Subcutaneous adipose tissue (tissue), 4 donors: ENCODE results near the gene PAX2. TPM values are rescaled to one million over a fixed set of nuclear protein-coding genes. Genes with fewer than 3 reads are reported as not detected.

Source experiments
- total RNA-seq, 4 donors: library from RNA; depleted of rRNA; stranded (reverse); fragments of >200 nt; gene quantifications; one replicate each; pipeline ENCODE4 v1.1.0, GENCODE V29; 2016
- TF ChIP-seq, protein P1 (sequence below): fragments of 450-650 bp; IDR thresholded peaks from one replicate; pipeline ENCODE4 v1.5.1; 2016; ENCODE audit warnings: low read depth, mild to moderate bottlenecking, control low read depth, antibody characterized with exemption, moderate library complexity

Gene PAX2
- total RNA-seq, 4 donors from 2014 or later: not detected

DNA sequence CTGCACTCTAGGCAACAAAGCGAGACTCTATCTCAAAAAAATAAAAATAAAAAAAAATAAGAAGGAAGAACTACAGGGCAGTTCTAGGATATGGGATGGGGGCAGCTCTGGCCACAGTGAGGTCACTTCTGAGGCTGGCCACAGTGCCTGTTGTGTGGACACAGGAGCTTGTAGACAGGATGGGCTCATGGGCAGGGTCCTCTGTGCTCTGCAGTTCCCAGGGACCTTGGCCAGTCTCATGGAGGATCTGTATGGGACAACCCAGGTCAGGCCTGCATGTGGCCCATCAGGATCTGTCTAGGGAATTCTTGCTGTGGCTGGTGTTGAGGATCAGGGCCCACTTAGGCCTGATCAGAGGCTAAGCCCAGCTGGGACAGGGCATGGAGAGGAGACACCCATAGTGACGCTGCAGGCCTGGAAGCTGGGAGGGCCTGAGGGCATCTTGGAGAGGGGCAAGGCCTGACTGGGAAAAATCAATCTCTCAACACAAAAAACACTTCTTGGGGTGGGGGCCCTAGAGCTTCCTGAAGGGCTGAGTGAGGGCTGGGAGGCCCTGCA is 19.4 kb upstream of the PAX2 start:
- TF ChIP-seq, protein P1, sequence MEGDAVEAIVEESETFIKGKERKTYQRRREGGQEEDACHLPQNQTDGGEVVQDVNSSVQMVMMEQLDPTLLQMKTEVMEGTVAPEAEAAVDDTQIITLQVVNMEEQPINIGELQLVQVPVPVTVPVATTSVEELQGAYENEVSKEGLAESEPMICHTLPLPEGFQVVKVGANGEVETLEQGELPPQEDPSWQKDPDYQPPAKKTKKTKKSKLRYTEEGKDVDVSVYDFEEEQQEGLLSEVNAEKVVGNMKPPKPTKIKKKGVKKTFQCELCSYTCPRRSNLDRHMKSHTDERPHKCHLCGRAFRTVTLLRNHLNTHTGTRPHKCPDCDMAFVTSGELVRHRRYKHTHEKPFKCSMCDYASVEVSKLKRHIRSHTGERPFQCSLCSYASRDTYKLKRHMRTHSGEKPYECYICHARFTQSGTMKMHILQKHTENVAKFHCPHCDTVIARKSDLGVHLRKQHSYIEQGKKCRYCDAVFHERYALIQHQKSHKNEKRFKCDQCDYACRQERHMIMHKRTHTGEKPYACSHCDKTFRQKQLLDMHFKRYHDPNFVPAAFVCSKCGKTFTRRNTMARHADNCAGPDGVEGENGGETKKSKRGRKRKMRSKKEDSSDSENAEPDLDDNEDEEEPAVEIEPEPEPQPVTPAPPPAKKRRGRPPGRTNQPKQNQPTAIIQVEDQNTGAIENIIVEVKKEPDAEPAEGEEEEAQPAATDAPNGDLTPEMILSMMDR: no peak

DNA sequence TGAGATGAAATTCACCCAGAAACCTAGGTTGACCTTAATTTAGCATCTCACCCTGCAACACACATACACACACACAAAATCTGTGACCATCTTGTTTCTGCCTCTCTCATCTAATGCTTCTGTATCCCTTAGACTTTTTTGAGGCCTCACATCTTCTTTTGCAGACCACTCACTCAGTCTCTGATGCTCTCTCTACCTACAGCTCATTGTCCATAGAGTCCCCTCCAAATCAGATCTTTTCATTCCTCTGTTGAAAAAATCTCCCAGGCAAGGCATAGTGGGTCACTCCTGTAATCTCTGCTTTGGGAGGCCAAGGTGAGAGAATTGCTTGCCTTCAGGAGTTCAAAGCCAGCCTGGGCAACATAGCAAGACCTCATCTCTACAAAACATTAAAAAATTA is 17.6 kb upstream of the PAX2 start:
- TF ChIP-seq, protein P1: no peak

DNA sequence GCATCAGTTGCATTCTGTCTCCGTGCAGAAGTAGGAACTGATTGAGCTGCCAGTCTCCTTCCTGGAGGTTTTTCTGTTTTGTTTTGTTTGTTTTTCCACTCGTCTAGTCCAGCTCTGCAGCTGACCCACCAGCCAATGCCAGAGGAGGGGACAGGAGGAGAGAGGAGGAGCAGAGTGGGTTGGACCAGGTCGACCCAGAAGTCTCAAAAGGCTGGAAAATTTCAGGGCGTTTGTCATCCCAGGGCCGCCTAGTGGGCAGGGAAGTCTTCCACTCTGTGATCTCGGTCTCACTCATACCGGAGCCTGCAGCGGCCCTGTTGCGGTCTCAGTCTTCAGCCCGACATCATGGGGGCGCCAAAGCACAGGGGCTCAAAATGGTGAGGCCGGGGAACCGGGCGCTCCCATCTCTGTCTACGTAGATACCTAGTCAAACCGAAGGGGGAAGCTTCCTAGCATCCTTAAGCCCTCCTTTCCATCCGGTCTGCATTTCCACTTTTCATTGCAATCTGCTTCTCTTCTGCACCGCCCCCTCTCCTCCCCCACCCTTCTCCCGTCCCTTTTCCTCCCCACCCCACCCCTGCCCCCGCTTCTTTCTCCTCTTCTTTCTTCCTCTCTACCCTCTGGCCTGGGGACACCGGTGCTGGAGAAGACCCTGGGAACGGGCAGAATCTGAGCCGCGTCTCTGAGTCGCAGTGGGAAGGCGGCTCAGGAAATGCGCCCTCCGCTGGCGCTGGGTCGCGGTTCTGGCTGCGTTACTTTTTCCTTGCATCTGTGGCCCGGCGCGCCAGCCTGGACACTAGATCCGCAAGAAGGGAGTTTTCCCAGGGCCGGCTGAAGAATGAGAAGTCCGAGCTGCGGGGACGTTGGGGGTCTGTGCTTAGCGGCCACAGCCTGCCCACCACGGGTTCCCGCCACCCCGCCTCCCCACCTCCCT is 16.2 kb upstream of the PAX2 start:
- TF ChIP-seq, protein P1: no peak

DNA sequence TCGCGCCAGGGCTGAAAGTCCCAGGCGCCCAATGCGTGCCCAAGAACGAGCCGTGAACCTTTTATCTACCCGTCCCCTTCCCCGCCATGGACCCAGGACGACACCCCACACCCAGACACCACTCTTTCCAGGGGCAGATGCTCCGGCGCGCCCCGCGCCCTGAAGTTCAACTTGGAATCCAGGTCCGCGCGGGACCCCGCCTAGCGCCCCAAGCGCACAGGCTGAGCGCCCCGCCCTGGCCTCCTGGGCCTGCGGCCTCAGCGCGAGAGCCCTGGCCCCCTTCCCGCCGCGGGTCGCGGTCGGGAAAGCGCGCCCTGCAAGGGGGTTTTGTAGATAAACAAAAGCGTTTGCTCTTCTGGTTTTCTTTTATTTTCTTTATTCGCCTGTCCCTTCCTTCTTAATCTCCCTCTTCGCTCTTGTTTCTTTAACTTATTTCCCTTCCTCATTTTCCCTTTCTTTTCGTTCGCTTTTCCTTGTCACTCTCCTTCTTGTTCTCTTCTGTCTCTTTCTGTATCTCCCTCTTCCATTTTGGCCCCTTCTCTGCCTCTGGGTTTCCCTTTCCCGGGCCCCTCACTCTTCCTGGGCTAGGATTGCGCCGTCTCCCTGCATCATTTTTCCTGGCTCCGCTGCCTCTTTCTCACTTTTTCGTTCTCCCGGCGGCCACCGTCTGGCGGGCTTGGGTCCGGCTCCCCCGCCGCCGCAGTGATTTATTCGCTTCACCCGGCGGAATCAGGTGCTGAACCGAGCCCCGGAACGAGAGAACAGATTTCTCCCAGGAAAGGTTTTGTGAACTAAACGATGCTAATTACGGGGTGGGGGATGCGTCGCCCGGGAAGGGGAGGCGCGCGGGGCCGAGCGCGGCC is 15.3 kb upstream of the PAX2 start:
- TF ChIP-seq, protein P1: no peak

DNA sequence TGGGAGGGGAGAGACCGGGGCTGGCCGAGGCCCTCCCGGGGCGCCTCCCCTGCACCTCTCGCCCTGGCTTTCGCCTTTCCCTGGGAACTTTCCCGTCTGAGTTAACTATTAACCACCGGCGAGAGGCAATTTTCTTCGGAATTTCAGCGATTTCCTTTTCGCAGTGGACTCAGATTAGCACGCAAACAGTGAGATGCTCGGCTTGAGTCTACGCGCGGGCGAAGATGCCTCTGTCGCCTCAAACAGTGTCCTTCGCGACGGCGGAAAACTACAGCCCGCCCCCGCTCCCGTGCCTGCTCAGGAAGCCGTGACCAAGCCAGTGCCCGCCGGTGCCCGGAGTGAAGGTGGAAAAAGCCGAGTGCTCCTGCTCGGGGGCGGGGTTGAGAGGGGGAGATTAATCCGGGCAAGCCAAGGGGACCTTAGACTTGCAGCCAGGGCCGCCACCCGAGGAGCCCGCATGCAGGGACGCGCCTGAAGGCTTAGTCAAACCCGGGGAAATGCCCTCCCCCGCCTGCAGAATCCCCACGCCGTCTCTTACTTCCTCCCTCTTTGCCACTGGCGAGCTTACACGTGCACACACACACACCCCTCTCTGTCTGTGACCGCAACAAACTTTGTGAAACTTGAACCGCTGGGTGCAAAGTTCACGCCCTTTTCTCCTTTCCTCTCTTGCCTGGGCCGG is 14.5 kb upstream of the PAX2 start:
- TF ChIP-seq, protein P1: no peak

DNA sequence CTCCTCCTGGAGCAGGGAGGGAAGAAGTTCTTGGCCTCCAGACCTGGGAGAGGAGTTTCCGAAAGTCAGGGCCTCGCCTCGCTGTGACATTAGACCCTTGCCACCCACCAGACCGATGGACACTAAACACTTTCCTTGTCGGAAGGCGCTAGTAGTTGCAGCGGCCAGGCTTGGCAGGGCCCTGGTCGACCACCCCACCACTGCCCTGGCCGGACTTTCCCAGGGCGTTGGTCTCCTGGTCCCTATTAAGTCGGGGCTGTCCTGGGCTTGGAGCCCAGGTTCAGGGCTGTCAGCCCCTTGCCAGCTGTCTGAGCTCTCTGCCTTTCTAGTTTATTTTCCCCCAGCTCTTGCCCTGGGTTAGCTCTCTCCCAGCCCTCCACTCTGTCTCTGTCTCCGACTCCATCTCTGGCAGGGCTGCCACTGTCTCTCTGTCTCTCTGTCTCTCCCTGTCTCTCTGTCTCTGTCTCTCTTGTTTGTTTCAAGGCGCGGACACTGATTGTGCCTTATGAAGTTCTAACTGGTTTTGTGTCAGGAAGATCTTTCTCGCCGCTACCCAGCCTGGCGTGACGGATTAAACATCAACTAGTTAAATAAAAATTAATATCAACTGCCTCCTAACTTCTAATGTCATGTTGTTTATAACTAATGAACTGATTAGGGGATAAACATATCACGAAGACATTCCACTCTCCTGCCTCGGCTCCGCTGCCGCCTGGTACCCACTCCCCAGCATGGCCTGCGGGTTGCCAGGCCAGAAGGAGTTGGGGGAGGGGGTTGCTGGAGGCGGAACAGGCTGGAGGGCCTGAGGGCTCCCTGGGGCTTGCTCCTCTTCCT is 13.8 kb upstream of the PAX2 start:
- TF ChIP-seq, protein P1: no peak
